HG02884 (cell line): ENCODE measurements around the gene PDE11A.
"Not testable (repeated sequence)": the region's sequence is repeated elsewhere in the genome, so short reads cannot be mapped to it uniquely, and the experiment has no call there.

Experiments
- ATAC-seq: cut with Tn5 transposase; IDR thresholded peaks from one replicate; pipeline ENCODE4 v1.9.1; 2021; ENCODE audit warnings: mild to moderate bottlenecking, moderate library complexity; ENCODE audit not compliant: unreplicated experiment

The PDE11A gene

DNA sequence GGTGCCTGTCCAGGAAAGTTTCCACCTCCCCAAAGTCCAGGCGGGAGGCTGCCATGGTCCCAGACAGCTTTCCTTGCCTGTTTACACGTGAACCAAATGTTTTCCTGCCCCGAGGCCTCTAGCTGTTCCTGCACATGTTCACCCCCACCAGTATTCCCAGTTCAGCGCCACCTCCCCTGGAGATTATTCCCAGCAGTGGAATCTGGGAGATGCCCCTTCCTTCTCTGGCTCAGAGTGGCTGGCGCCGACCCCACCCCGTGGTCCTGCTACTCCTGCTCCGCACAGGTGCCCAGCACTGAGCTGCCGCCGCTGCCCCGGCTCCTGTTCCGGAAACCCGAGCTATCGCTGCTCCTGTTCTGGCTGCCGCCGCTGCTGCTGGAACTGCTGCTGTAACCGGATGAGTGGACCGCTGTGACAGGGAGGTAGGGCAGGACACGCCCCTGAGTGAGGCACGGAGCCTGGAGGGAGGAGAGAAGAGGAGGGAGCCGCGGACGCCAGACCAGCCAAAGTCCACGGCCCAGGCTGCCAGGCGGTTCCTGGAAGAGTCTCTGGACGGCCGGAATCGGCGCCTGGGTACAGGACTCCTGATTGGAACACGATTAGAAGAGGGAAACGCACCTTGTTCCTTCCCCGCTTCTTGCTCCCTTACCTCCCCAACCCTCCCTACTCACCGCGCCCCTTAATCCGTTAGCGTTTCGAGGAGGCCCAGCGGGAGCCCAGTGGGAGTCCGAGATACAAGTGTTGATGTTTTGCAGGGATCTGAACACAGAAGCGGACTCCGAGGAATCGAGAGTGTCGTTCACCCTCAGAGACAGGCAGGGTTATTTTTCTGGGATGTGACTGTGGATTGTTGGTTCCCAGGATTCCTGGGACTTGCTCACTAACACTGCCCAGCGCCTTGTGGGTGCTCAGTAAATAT, at the start of gene PDE11A:
Gene PDE11A, minus strand, starts transcription at position 395 of the 919 bp plus-strand sequence. Its CDS starts 340 bp downstream, at position 55.
- ATAC-seq, result no peak

DNA sequence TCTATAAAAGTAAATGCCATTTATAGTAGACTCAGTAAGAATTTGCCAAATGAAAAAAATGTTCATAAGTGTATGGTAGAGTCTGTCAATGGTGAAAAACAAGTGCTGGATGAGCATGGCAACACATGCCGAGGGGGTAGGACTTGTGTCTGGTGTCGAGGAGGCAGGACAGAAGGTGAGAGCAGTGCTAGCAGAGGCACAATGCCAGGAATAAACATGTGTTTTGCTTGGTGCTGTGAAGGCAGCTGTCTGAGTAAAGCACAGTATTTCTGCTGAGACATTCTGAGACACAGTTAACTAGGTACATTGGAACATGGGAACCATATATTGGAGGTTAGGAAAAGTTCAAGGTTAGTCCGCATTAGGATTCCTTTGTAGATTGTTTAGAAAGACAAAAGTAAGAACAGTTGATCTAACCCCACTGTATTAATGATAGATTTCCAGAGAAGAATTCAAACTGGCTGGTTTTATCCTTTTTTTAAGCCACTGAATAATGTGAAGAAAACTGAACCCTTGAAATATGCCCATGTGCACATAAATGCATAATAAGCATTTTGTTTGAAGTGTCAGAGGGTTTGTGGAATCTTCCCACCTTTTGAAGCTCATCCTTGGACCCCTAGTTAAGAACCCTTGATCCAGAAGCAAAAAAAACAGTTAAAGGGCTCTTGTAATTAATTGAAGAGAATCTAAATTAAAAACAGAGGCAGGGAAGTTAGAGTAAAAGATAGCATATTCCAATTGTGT, 46.8 kb upstream of the PDE11A start:
- no peak for ATAC-seq

DNA sequence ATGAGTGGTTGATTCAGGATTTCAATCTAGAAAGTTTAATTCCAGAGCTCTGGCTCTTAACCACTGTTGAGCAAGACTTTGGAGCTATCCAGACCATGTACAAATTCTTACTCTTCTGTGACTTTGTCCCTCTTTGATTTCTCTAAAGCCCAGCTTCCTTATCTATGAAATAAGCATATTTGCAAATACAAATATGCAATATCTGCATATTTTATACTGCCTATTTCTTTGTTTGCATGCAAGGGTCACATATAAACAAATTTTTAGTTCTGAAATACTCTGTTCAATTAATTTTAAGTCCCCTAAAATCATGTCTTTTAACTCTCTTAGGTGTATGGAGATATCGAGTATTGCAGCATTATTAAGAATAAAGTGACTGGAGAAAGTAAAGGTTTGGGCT, 45.1 kb upstream of the PDE11A start:
- ATAC-seq, result no peak

DNA sequence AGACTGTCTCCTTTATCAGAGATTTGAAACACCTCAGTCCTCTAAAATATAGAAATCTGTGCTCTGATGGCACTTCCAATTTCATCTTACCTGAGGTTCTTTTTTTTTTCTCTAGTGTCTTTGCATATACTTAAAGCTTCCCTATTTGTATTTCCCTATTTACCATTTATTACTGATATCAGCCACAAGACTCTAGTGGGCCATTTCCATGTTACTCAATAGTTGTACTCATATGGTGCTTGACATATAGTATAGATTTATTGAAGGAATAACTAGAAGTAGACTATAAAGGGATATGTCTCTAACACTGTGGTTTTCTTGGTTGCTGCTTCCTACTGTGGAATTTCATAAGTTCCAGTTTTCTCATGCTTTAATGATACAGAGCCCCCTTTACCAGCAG, 42.7 kb upstream of the PDE11A start:
- no peak for ATAC-seq

DNA sequence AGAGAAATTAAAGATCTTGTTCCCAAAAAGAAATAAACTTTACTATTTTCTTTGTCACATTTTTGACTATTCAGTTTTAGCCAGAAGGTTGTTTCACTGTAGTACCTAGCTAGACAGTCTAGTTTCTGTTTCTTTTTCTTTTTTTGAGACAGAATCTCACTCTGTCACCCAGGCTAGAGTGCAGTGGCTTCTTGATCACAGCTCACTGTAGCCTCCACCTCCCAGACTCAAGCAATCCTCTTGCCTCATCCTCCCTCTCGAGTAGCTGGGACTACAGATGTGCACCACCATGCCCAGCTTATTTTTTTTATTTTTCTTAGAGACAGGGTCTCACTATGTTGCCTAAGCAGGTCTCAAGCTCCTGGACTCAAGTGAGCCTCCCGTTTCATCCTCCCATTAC, 41.9 kb upstream of the PDE11A start:
- ATAC-seq, result peak; percentile 35

DNA sequence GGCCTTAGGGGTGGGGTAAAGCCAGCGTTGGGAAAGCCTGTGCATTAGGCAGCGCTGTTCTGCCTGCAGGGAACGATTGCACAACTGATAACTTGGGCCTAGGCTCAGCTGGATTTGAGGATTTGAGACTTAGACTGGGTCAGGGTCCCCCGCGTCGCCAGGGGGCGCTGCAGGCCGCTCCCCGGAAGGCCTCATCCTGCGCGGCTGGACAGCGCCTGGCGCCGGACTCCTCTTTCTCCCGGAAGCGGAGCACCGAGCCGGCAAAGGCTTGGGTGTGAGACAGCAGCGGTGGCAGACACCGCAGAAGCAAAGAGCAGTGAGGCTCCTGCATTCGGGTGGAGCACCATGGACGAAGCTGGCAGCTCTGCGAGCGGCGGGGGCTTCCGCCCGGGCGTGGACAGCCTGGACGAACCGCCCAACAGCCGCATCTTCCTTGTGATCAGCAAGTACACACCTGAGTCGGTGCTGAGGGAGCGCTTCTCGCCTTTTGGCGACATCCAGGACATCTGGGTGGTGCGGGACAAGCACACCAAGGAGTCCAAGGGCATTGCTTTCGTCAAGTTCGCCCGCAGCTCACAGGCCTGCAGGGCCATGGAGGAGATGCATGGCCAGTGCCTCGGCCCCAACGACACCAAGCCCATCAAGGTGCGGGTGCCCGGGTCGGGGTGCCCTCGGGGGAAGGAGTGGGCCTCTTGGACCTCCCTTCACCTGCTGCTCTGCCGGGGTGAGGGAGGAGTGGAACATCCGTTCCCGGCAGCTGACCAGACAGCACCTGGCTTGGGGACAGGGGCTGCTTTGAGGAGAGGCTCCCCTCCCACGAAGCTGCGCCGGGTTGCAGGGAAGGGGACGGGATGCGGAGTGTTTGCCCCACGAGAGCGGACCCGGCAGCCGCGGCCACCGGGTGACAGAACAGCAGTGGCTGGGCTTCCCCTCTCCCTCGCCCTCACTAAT, 39.9 kb upstream of the PDE11A start, which contains the start of gene RBM45:
Gene RBM45, plus strand, starts transcription at position 236 of the 951 bp plus-strand sequence. Its CDS starts 110 bp downstream, at position 346.
- peak; percentile 87 for ATAC-seq

DNA sequence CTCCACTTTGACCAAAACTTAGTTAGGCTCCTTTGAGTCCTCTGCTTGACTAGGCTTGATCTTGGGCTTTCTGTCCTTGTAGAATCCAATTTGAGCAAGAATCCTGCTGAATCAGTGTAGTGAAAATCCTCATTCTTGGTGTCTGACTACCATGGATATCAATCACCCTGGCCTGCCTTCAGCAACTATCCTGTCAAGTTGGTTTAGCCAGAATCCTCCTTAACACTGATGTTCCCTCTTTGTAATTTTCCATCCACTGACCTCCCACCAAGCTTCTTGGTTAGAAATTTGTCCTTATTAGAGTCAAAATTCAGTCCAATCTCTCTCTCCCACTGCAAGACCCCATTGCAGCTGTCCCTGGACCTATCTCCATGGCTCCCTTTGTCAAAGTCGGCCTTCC, 39.2 kb upstream of the PDE11A start:
- no peak for ATAC-seq

DNA sequence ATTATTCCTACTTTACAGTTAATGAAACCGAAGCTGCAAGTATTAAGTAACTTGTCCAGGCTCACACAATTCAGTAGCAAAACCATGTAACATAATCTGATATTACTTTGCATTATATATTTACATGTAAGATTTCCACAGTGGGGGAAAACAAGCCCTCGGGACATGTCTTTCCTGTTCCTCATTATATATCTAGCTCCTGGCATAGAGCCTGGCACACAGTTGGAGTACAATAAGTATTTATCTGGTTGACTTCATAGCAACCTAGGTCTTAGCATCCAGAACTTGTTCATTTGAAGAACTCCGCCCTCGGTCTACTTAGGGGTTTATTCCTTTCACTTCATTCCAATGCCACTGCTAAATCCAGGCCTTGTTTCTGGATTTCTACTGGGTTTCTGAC, 38.1 kb upstream of the PDE11A start:
- ATAC-seq, result no peak

DNA sequence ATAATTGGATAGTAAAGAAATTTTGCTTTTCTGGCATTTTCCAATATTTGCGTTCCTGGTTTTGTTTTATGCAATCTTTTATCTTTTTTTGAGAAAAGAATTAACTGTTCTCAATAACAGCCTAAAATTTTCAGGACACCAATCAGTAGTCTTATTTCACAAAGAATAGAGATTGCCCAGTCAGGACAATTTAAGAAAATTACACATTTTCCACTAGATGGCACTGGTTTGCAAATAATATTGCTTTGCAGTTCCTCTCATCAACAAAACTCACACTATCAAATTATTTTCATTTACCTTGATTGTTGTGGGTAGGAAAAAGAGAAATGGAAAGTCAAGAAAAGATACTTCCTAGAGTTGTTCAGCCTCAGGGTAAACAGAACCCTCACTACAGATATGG, 37.2 kb upstream of the PDE11A start:
- ATAC-seq, result no peak

DNA sequence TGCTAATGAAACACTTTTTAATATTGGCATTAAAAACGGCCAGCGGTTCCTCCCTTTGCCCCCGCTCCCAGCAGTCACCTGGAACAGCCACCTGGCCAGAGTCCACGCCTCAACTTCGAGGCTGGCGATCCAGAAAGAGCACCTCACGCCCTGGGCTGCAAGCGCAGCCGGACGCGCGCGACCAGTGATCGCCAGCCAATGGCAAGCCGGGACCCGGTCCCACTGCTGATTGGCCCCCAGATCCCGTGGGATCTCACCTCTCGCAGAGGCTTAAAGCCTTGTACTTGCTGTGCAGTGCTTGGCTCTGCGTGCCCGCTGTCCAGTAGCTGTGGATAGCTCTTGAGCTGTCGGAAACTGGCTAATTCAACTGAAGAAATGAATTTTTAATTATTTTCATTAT, 35.6 kb upstream of the PDE11A start:
- ATAC-seq, result no peak

DNA sequence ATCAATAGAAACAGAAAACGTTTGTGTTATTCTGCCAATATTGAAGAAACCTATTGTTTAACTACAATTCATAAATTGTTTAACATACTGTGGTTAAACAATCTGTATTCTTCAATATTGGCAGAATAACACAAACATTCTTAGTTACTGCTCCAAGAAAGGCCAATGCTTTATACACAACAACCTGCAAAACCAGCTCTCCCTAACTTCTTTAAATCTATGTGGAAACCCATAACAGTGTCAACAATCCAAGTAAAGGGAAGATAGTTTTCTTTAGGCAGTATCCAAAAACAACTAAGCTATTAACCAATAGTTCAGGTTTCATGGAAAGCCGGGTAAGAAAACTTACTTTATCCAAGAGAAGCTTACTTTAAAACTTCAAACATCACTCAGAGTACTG, 33.5 kb upstream of the PDE11A start:
- no peak for ATAC-seq

DNA sequence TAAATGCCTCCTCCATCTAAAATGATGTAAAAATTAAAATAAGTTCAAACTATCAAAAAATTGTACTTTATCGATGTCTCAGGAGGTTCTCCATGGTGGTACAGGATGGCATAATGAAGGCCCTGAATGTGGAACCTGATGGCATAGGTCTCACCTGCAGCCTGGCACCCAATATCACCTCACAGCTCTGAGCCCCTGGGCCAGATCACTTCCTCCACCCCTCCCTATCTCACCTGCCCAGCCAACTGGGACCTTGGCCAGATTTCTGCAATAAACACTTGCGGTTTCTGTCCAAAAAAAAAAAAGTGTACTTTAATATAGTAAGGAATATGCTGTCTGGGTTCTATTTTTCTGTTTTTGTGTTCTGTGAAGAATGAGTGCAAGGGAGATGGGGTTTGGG, 33.0 kb upstream of the PDE11A start:
- ATAC-seq, result no peak

DNA sequence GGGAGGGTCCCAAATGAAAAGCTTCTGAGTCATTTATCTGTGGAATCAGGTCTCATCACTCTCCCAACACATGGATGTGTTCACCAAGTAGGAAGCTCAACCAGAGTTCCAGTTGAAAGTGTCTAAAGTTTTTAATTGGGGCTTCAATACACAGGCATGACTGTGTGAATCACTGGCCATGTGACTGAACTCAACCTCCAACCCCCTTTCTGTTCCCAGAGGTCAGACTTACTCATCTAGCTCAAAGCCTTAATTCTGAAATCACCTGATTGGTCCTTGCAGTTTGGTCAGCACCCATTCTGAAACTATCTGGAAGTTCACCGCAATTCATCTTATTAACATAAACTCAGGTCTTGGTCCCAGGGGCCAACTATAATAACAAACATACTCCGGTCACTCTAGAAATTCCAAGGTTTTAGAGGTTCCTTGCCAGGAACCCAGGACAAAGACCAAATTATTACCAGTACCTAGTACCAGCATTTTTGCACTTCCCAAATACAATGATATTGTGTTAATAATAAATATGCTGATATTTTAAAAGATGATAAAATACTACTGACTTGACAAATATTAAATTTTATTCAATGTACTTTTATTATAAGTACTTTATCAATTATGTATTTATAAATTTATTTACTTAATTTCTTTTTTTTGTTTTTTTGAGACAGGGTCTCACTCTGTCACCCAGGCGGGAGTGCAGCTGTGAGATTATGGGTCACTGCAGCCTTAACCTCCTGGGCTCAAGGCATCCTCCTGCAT, 28.9 kb upstream of the PDE11A start:
- ATAC-seq, result no peak

DNA sequence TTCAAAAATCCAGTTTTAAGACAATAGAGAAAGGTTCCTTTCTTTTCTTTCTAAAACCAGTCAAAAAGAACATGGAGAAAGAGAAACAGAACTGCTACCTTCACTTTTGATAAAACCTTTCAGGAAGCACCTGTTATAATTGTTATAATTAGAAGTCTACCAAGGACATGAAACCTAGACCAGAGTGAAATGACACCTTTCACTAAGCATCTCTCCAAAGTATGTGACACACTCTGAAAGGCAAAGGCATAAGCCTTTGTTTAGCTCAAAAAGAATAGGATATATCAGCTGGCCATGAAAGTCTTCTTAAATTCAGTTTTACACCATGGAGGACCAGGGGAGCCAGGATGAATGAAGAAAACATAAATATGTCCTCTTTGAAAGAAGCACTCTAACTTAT, 20.9 kb upstream of the PDE11A start:
- ATAC-seq, result no peak

DNA sequence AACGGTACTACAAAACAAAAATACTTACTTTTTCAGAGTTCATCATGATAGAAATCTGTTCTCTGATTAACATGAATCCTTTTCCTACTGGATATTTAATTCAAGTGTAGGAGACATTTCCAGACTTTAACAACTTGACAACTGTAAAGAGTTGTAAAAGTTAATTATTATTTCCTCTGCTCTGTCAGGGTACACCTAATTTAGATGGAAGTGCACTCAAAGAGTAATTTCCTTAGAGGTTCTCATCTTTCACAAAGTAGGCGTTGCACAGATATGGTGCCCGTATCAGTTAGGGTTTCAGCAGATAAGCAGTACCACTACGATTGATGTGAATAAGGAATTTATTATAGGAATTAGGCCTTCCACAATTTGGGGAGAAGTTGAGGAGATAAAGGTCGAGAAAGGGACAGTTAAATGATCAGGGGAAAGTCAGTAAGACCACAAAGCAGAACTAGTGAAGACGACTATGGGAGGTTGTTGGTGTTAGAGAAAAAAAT, 16.2 kb upstream of the PDE11A start:
- no peak for ATAC-seq

DNA sequence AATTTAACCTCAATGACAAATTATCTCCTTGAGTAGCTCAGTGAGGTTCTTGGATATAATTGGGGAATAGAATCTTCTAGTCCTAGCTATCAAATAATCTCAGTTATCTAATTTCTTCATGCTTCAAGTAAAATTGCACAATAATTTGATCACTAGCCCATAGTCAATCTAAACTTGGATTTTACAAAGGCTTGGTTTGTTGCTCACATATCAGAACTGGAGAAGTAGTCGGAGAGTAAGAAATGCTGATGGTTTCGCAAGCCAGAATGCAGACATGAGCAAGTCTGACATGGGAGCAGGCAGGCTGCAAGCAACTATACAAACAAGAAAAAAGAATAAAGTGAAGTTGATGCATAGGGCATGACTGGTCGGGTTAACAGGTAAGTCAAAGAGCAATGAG, 11.7 kb upstream of the PDE11A start:
- ATAC-seq, result no peak

DNA sequence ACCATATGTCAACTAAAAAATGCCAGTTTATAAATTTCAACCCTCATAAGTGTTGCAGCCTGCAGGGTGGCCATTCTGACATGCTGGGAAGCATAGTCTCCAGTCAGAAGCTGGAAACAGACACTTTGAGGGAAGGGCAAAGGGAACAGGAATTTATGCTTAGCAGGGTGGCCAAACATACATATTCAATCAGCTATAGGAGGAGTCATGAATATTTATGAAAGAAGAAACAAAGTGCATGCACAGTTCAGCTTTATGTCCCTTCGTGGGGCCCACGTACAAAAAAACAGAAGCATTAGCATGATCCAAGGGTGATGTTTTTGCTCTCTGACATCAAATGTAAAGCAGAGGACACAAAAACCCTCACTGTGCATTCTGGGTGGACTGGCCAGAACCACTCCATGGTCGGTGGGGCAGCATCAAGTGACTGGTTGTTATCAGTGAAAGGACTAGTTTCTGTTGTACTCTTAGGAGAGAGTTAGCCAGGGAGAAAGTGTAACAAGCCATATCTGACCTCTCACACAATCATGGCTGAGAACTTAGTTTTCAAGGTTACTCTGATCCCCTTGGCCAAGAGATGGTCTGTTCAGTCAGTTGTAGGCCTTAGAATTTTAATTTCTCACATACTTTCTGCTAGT, 9.9 kb upstream of the PDE11A start:
- ATAC-seq, result no peak

DNA sequence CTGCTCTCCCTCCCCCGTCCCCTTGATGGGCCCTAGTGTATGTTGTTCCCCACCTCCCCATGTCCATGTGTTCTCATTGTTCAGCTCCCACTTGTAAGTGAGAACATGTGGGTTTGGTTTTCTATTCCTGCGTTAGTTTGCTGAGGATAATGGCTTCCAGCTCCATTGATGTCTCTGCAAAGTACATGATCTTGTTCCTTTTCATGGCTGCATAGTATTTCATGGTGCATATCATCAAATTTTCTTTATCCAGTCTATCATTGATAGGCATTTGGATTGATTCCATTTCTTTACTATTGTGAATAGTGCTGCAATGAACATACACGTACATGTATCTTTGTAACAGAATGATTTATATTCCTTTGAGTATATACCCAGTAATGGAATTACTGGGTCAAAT, 6.7 kb upstream of the PDE11A start:
- ATAC-seq, result not testable (repeated sequence)

DNA sequence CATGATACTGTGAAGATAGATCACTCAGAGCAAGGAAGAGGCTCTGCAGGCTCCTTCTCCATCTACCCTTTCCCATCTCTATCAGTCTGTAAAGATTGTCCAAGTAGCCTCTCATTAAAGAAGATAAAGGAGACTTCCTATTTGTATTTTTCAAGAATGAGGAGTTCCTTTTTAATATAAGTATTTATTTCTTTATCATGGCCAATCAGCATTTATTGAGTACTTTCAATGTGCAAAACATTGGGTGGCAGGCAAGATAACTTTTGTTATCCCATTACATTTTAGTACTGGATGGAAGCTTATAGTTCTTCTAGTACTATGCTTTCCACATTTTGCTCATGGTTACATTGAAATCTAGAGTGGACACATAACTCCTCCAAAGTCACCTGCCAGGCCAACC, 3.6 kb upstream of the PDE11A start:
- no peak for ATAC-seq

DNA sequence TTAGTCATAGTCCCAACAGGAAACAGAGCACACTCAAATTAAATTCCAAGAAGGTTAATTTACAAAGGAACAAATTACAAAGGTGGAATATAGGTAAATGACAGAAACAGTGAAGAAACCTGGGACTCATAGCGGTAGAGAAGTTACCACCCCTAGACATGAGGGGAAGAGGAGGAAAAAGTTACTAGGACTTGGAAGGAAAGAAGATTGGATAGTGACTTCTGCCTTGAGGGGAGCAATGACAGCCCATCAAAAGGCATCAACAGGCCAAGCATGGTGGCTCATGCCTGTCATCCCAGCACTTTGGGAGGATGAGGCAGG, 2.4 kb upstream of the PDE11A start:
- ATAC-seq, result no peak
